Gastroesophageal sphincter (tissue), 4 donors: ENCODE results near the gene CENPF. TPM values are rescaled to one million over a fixed set of nuclear protein-coding genes. Genes with fewer than 3 reads are reported as not detected.

Experiments used
- ATAC-seq: fragments of 150-250 bp; one replicate; pipeline ENCODE4 v1.9.1; 2016; ENCODE audit warnings: mild to moderate bottlenecking, moderate library complexity
- H3K27ac ChIP-seq, 4 donors: fragments of 200-600 bp; sonication (generic) in 3 of 4; 1 replicate in 3 of 4; 2 replicates in 1 of 4; pipeline ENCODE4 v1.5.1; 2016 to 2019
- H3K27me3 ChIP-seq: fragments of 200-600 bp; sonication (generic); one replicate; pipeline ENCODE4 v1.5.1; 2019
- H3K36me3 ChIP-seq, 2 donors: fragments of 200-600 bp; sonication (generic); one replicate each; pipeline ENCODE4 v1.5.1; 2019; ENCODE audit warnings: control low read depth in 1 of 2
- H3K4me1 ChIP-seq, 3 donors: fragments of 200-600 bp; sonication (generic); 1 replicate in 2 of 3; 2 replicates in 1 of 3; pipeline ENCODE4 v1.5.1; 2016 to 2019; ENCODE audit warnings: control low read depth in 2 of 3
- H3K4me3 ChIP-seq, 2 donors: fragments of 200-600 bp; sonication (generic); one replicate each; pipeline ENCODE4 v1.5.1; 2019; ENCODE audit warnings: mild to moderate bottlenecking in 1 of 2, moderate library complexity in 1 of 2
- H3K9me3 ChIP-seq, 3 donors: fragments of 200-600 bp; sonication (generic); one replicate each; pipeline ENCODE4 v1.5.1; 2017 to 2019; ENCODE audit warnings: control low read depth in 2 of 3
- CTCF ChIP-seq, 4 experiments: fragments of 200-600 bp in 2 of 4; fragments of 450-650 bp in 2 of 4; sonication (generic) in 1 of 4; IDR thresholded peaks; one replicate each; pipeline ENCODE4 v1.5.1; 2017 to 2019; ENCODE audit warnings: antibody characterized with exemption in 4 of 4, mild to moderate bottlenecking in 2 of 4, moderate library complexity in 2 of 4
- EP300 ChIP-seq: sonication (generic); formaldehyde crosslinking; IDR thresholded peaks from one replicate; pipeline ENCODE4 v1.6.1; 2017; ENCODE audit warnings: antibody characterized with exemption, mild to moderate bottlenecking
- POLR2A ChIP-seq, 2 donors: fragments of 450-650 bp; IDR thresholded peaks; one replicate each; pipeline ENCODE4 v1.6.1; 2017; ENCODE audit warnings: antibody characterized with exemption in 2 of 2, mild to moderate bottlenecking in 2 of 2, moderate library complexity in 1 of 2
- POLR2AphosphoS5 ChIP-seq: sonication (generic); formaldehyde crosslinking; IDR thresholded peaks from one replicate; pipeline ENCODE4 v1.6.1; 2017; ENCODE audit warnings: antibody characterized with exemption
- WGBS, 2 donors: methylation state at CpG; one replicate each; pipeline ENCODE4 v1.1.5; 2018; ENCODE audit warnings: low coverage in 1 of 2; 5-methylcytosine and 5-hydroxymethylcytosine counted together
- total RNA-seq, 4 donors: library from RNA; depleted of rRNA; stranded (reverse); fragments of >200 nt; gene quantifications; one replicate each; pipeline ENCODE4 v1.1.0, GENCODE V29; 2016

The CENPF gene
- total RNA-seq, 4 donors from 2014 or later: 0.31 to 18.4 (median 0.66) TPM

- ATAC-seq: no peak
- no peak overlapping the region for H3K4me3 ChIP-seq
- 73 to 93% methylated on average over 4 of the region's 4 CpGs for WGBS, 2 donors
These were observed 32.5 kb downstream of the CENPF start for GRCh38 chr1:214635506-214635905.

GRCh38 chr1:214636436-214636835, 33.4 kb downstream of the CENPF start:
- H3K36me3 ChIP-seq: no peaks in the 10 kb centered on the region
- 78 to 94% methylated on average over 5 of the region's 5 CpGs for WGBS, 2 donors
- no peaks in the 10 kb centered on the region for H3K9me3 ChIP-seq
- no peak overlapping the region for H3K4me3 ChIP-seq
- H3K4me1 ChIP-seq: no peaks in the 10 kb centered on the region
- no peak for ATAC-seq
- no peaks in the 10 kb centered on the region for H3K27me3 ChIP-seq
- no peak overlapping the region for H3K27ac ChIP-seq
- TF ChIP-seq POLR2AphosphoS5 (no peak), EP300 (no peak), CTCF (IDR thresholded peaks at IDR 0.05) (no peak), POLR2A (IDR thresholded peaks at IDR 0.05) (no peak)

More at GRCh38 chr1:214635506-214635905, 32.5 kb downstream of the CENPF start:
- no peaks in the 10 kb centered on the region for H3K9me3 ChIP-seq
- no peaks in the 10 kb centered on the region for H3K36me3 ChIP-seq
- H3K4me1 ChIP-seq: no peaks in the 10 kb centered on the region
- no peaks in the 10 kb centered on the region for H3K27me3 ChIP-seq
- no peak for TF ChIP-seq CTCF (IDR thresholded peaks at IDR 0.05)
- no peak for TF ChIP-seq EP300
- TF ChIP-seq POLR2AphosphoS5: no peak
- no peak for TF ChIP-seq POLR2A (IDR thresholded peaks at IDR 0.05)
- H3K27ac ChIP-seq: no peak overlapping the region

GRCh38 chr1:214637125-214637524, 34.1 kb downstream of the CENPF start:
- H3K36me3 ChIP-seq: no peaks in the 10 kb centered on the region
- ATAC-seq: no peak
- no peak overlapping the region for H3K4me3 ChIP-seq
- H3K27me3 ChIP-seq: no peaks in the 10 kb centered on the region
- TF ChIP-seq CTCF (IDR thresholded peaks at IDR 0.05) (no peak), POLR2AphosphoS5 (no peak), EP300 (no peak), POLR2A (IDR thresholded peaks at IDR 0.05) (no peak)
- no peaks in the 10 kb centered on the region for H3K9me3 ChIP-seq
- H3K4me1 ChIP-seq: no peaks in the 10 kb centered on the region
- H3K27ac ChIP-seq: no peak overlapping the region

GRCh38 chr1:214637722-214638458, 34.9 kb downstream of the CENPF start:
- Histone ChIP-seq H3K27me3 (no peaks in the 10 kb centered on the region), H3K9me3 (no peaks in the 10 kb centered on the region), H3K36me3 (no peaks in the 10 kb centered on the region), H3K4me1 (no peaks in the 10 kb centered on the region), H3K4me3 (no peak overlapping the region), H3K27ac (no peak overlapping the region)
- no peak for ATAC-seq
- WGBS, 2 donors: 65 to 66% methylated on average over 5 to 6 of the region's 6 CpGs
- TF ChIP-seq EP300: no peak
- peak in 3 of 4 experiments; percentile 38 to 50 (median 48) for TF ChIP-seq CTCF (IDR thresholded peaks at IDR 0.05)
- TF ChIP-seq POLR2AphosphoS5: no peak

GRCh38 chr1:214638459-214638807, 35.4 kb downstream of the CENPF start:
- no peak for ATAC-seq
- H3K4me3 ChIP-seq: no peak overlapping the region
- H3K27me3 ChIP-seq: no peaks in the 10 kb centered on the region
- H3K36me3 ChIP-seq: no peaks in the 10 kb centered on the region
- TF ChIP-seq EP300 (no peak), POLR2A (IDR thresholded peaks at IDR 0.05) (no peak), CTCF (IDR thresholded peaks at IDR 0.05) (no peak), POLR2AphosphoS5 (no peak)
- H3K9me3 ChIP-seq: no peaks in the 10 kb centered on the region
- H3K4me1 ChIP-seq: no peaks in the 10 kb centered on the region
- 100% methylated on average over 1 to 3 of the region's 6 CpGs for WGBS, 2 donors
- no peak overlapping the region for H3K27ac ChIP-seq
